A172 (cell line): Measurements from ENCODE around the gene COL4A6. TPM values are rescaled to one million over a fixed set of nuclear protein-coding genes. Genes with fewer than 3 reads are reported as not detected.

Source experiments
- DNase-seq: peaks from one replicate; pipeline ENCODE4 v3.0.0-alpha.2; 2015; ENCODE audit warnings: low spot score
- total RNA-seq: library from RNA; depleted of rRNA; stranded (reverse); fragments of >200 nt; shearing (Covaris generic); gene quantifications from 2 replicates; pipeline ENCODE4 v1.2.3, GENCODE V29; 2014

Gene COL4A6
- total RNA-seq, 1 experiment from 2014 or later = 0.03 TPM

DNA sequence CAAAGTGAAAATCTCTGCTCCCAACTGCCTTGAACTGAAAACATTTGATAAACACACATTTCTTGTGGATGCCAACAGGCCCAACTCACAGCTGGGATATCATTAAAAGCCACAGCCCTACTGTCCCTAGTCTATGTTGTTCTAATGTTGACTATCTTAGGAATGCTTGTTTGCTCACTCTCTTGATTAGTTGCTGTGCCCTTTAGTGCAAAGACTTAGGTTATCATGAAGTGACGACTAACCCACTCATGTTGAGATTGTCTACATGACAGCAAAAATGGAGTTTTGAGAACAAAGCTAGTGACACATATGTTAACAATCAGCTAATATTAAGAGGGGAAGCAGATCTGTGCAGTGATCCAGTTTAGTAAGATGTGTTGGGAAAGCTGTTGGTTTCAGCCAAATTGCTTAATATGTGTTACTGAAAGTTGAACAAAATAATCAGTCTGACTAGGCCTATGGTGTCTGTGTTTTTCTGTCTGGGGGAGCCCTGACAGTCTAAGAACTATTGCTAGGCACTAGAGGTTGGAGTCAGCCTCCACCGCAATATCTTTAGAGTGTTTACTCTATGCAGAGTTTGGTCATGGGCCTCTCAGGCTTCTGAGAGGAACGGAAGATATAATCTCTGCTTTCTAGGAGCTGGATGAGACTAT lies 221.2 kb downstream of the COL4A6 start:
- no peak for DNase-seq

DNA sequence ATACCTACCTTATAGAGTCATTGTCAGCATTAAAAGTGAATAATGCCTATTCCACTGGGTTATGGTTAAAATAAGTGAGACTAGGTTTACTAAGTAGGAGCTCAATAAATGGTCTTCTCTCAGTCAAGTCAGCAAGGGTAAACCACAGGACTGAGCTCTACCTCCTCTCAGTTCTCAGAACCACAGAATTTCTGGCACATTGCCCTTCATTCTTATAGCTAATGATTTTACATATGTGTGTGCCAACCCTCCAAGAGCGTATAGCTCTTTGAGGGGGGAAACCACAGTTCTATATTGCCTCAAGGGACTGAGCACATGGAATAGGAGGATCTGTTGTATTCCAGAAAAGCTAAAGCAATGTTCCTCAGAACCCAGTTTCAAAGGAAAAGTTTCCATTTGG lies 221.8 kb downstream of the COL4A6 start:
- no peak for DNase-seq

DNA sequence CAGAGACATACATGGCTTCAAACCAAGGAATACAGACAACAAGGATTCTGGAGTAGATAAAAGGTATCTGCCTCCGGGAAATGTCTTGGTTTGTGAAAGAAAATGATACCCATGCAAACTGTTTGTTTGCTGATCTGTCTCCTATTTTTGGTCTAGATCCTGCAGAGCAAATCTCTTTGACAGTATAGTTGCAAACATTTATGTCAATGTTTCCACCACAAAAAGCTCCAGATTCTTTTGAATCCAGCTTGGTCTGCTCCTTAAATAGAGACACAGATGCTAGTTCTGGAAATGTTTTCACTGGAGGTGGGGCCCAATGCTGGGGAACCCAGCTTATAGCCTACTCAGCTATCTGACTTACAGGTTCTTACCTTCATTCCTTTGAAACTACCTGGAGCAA lies 226.9 kb downstream of the COL4A6 start:
- DNase-seq = no peak

DNA sequence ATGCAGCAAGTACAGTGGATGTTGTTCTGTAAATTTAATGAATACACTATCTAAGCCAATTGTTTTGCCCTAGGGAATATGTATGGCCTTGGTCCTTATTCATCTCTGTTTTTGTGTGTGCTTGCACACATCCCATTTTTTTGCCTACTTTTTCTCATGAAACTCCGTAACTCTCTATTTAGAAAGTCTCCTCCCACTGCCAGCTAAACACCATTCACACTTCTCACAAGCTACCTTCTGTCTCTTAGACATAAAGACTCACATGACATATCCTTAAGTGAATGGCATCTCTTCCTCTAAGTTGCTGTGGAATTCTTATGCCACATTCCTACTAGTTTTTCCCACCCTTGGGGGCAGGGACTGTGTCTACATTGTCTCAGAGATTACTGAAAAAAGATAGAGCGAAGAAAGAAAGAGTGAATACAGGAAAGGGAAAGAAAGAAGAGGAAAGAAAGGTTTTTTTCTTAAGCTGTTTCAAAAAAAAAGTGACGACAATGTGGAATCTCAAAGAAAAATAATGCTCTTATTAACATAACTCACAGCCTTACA lies 229.1 kb downstream of the COL4A6 start:
- DNase-seq = no peak

DNA sequence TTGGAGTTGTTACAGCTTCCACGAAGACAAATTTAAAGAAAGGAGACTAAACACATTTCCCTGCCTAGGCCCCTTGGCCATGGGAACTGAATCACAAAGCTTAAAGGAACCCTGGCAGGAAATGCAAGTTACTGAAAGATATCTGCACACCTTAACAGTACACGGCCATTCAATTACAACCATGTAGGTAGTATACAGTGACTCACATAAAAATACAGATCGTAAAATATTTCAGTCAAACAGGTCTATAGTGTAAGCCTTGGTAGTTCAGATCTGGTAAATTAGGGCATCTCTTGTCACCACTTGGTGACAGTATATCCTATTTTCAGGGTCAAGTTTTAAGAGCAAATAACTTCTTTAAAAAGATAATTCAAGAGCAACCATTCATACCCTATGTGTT lies 234.7 kb downstream of the COL4A6 start:
- no peak for DNase-seq

DNA sequence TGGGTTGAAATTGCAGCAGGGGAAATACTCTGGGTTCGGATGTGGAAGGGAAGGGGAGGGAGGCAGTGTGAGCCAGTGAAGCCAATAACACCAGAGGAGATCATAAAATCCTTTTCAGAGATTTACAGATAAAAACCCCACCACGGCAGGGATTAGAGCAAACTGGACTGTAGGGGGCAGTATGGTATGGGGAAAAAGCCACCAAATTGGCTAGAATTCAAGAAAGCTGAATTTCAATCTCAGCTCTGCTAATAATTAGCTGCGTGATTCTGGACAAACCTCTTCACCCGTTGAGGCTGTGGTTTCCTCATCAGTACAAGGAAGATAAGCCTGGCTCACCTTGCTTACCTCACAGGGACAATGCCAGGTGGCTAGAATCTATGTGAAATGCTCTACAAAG lies 238.5 kb downstream of the COL4A6 start:
- no peak for DNase-seq

DNA sequence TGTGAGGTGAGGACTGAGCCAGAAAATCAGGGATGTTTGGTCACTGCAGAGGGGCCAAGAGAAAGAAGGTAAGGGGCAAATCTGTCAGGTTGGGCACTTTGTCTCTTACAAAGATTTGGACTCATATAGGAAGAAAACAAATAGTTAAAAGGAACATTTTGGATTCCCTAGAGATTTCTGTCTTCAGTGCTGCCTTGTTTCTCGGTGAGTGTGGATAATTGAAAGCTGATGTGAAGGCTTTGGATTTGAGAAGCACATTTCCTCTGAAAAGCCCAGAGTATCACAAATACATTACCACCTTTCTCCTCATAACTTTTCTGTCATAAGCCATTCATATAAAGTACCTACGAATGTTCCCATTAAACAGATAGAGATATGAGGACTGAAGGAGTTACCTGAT lies 239.2 kb downstream of the COL4A6 start:
- no peak for DNase-seq

DNA sequence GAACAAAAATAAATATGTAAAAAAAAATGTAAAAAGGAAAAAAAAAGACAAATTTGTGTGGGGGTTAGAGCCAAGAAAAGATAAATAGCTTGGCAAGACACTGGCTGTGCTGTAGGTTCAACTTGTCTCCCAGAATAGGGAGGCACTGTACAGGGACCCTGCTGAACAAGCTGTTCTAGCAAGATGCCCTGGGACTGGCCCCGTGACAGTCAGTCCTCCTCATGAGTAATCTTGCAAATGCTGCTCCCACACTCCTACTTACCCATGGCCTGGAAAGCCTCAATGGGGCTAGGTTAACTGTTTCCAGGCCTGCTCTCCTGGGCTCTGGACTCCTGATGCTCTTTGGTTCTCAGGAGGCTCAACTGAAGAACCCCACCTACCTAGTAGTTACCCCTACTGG lies 239.8 kb downstream of the COL4A6 start:
- no peak for DNase-seq

DNA sequence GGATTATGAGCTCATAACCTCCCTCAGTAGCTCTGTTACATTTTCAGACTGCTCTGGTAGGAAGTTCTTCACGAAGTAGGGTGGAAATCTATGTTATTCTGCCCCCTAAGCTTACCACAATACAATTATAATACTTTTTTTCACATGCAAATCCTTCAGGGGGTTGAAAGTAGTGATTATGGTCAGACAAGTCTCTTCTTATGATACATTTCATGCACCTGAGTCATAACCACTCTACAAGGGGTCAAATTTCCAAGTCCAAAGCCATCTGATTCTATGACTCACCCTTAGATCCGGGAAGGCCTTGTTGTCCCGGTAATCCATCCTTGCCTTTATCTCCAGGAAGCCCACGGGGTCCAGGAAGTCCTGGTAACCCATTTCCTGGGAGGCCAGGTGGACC lies 251.4 kb downstream of the COL4A6 start:
- peak; percentile 74 for DNase-seq

DNA sequence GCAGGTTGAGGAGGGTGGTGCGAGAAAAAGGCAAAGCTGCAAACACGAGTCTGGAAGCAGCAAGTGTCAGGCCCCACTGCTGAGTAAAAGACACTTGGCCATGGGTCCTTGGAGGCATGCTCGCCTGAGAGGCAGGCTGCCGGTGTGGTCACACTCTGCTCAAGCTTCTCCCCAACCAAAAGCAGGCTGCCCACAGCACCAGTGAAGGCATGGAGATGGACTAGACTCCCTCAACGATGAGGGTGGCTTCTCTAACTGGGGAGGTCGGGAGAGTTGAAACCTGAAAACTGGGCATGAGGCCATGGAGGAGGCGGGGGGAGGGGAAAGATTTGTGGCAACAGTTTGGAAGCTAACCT lies 260.1 kb downstream of the COL4A6 start:
- DNase-seq = no peak

DNA sequence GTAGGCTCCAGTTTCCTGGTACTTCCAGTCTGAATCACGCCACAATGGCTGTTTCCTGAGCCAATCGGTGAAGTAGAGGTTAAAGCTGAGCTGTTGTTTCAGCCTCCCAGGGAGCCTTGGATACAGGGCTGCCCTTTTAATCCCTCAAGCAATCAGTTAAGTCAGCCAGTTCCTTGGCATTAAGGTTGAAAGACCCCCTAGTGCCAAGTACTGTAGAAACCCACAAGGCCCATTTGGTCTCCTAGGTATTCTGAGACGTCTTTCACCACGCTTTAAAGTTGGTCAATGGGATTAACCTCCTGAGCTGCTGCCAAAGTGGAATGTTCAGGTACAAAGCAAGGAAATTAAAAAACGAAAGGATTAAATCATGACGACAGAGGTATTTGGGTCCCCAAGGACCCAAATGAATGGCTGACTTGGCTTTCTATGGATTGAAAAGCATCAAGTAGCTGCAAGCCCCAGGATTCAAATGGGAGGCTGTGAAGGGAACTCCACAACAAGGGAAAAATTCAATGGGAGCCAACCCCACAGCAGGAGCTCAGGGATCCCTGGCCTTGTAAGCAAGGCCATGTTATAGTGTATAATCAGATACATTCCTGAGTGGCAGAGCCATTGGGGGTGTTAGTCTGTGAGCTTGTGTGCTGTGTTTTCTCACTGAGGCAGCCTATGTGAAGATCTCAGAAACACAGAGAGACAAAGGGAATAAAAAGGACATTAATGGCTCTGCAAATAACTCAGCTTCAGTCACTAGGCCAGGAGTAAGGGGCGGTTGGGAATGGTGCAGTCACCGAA lies 260.7 kb downstream of the COL4A6 start:
- DNase-seq = no peak

DNA sequence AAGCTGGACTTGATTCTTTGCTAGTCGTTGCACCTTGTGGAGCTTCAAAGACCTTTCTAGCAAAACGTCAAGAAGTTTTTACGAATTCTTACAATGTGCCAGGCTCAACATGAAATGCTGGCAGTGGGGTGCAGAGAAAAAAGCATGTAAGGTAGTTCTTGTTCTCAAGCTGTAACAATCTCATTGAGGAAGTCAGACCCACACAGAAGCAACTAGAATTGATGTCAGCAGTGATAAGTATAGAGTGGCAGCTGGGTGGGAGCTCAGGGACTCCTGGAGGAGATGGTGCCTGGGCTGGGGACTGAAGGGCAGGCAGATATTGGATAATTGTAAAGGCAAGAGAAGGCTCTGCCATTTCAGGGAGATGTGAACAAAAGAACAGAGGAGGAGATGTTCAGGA lies 264.3 kb downstream of the COL4A6 start:
- DNase-seq = no peak

DNA sequence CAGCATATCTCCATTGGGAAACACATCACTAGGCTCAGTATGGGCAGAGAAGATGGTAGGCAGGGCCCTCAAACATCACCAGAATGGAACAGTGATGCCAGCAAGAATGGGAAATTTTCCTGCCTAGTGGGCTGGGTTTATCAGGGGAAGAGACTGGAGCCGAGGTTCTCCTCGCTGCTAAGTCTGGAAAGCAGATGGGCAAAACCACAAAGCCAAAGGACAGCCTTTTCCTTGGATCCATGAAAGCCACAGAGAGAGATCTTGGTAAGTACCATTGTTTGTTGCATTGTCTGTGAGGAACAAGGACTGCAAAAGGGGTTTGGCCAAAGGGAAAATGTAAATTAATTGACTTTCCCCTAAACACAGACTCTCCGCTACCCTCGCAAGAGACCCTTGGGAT lies 266.6 kb downstream of the COL4A6 start:
- no peak for DNase-seq

DNA sequence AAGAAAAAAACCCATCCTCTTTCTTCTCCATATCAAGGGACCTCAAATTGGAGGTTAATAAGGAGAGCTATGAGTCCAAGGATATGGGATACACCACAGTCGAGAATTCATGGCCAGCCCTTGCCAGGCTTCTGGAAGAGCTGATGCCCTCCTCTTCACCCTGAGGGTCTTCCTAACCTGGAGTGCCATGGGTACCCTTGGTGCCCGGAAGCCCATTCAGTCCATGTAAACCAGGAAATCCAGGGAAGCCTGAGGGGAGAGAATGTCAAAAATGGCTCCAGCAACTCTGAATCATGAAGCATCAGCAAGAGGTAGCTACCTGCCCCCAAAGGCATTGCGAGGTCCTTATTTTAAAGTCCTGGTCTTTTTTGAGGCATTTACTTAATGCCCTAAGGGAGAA lies 268.5 kb downstream of the COL4A6 start:
- DNase-seq = no peak

DNA sequence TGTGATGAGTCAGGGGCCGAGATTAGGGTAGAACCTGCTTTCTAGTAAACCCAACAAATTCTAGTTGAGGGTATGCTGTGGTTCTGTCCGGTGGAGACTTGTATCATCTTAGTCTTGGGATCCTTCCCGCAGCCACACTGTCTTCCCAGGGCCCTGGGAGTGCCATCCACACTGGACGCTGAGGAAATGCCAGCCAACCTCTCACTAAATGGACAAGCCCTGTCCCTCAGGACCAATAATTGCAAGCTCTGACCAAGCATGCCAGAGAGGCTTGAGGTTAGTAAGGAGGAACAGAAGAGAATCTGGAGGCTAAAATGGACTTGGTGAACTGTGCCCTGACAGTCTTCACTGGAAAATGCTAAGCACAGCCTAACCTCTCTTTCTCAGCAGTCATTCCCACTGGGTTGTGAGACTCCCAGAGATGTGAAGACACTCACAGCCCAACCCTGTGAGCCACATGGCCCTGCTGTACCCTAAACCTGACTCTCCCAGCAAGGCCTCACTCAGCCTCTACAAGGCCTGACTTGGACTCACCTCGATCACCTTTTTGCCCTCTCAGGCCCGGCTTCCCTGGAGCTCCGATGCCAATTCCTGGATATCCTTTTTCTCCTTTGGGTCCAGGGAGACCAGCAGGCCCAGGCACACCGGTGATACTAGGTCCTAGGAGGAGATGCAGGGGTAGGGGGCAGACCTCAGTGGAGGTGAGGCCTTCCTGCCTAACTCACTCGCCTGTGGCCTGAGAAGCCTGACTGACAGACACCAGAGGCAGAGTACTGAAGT lies 269.1 kb downstream of the COL4A6 start:
- no peak for DNase-seq

DNA sequence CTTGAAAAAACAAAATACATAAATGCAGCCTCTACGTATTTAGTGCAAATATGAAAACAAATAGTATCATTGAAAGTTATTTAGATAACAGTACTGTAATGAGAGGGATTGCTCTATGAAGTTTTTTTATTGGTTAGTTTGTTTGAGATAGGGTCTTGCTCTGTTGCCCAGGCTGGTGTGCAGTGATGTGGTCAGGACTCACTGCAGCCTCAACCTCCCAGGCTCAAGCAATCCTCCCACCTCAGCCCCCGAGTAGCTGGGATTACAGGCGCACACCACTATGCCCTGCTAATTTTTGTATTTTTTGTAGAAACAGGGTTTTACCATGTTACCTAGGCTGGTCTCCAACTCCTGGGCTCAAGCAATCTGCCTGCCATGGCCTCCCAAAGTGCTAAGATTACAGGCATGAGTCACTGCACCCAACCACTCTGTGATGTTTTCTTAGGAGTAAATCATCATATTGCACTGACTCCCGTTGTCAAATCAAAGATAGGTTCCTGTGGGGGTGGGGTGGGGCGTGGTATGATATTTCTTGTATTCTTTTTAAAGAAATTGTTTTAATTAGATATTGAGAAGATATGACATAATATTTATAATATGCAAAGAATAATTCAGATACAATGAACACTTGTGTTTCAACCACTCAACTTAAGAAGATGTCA lies 270.9 kb downstream of the COL4A6 start:
- peak; percentile 38 for DNase-seq

DNA sequence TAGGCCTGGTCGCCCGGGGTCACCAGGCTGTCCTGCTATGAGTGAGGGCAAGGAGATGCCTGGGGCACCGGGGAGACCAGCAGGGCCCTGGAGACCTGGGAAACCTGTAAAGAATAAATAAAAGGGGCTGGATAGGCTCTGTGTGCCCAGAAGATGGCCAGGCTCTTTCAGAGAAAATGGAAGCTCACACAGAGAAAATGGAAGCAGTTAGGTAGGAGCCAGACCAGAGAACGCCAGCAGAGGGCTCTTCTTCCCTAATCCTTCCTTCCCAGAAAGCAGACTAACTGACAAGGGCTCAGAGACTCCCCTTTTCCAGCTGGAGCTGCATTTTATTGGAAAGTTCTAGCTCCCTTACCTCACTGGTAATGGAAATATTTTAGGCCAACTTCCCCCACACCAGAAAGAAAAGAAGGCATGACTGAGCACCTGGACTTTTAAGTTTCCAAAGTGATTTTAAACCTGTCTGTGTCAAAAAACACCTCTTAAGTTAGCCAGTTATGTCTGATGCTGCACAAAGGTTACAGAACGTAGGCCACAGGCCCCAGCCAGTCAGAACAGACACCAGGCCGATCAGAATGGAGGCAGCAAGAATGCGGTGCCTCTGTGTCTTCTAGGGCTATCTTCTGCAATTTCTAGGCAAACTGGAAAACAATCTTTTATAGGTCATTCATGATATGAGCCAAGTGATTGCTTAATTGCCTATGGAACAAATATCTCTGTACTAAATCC lies 272.7 kb downstream of the COL4A6 start:
- DNase-seq = peak; percentile 21

DNA sequence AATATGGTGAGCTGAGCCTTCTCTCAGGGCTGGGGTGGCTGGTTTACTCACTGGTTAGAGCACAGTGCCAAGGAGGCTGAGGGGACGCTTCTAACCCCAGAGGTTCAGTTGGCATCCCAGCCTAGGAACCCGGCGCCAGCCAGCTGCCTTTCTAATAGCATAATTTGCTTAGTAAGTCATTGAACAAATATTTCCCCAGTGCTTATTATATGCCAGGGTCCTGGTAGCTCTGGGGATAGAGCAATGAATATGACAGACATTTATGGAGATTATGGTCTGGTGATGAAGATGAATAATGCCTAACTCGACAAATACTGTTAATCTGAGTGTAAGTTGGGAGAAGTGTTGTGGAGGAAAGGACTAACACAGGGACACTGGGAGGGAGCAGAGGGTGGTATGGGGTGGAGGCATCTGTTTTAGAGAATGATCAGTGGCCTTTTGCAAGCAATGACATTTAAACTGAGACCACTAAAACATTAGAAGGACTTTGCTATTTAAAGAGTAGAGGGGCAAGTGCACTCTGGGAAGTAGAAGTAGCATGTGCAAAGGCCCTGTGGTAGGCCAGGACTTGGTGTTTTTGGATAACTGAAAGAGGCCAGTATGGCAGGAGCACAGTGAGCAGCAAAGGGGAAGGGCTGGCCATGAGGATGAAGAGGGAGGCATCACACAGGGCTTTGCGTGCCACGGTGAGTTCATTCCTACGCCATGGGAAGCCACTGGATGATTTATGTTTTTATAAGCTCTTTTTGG lies 274.7 kb downstream of the COL4A6 start:
- DNase-seq = no peak

DNA sequence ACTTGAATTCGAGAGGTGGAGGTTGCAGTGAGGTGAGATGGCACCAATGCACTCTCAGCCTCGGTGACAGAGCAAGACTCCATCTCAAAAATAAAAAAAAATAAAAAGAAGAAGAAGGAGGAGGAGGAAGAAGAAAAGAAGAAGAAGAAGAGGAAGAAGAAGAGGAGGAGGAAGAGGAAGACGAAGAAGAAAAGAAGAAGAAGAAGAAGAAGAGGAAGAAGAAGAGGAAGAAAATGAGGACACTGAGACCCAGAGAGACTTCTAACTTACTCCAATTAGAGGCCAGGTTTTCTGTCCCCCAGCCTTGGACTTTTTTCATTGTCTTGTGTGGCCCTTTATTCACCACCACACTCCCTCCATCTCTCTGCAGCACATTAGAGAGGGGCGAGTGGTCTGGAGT lies 276.0 kb downstream of the COL4A6 start:
- DNase-seq = no peak

DNA sequence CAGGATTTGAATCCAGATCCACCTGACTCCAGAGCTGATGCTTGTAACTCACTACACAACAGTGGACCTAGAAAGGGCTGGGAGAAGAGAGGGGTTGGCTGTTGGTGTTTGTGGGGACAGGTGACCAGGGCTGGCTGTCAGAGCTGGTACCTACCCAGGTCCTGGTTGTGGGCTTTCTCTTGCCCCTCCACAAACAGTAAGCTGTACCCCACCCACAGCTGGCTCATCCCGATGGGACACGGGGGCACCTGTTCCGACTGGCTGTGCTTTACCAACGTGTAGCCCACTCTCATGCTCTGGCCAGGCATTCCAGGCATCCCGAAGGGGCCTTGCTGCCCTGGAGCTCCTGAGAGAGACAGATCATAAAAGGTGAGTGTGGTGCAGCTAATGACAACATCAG lies 277.9 kb downstream of the COL4A6 start:
- no peak for DNase-seq
